GM12878 (cell line): ENCODE results near the gene PRKCE. TPM values are rescaled to one million over a fixed set of nuclear protein-coding genes. Genes with fewer than 3 reads are reported as not detected.

Experiments
- ATAC-seq: fragments of 200-7000 bp; cut with Tn5 transposase; 3 replicates; pipeline ENCODE4 v1.9.1; 2020; ENCODE audit warnings: mild to moderate bottlenecking, moderate library complexity
- BruUV-seq: library from RNA; stranded (reverse); fragments of 400-500 nt; replicated peaks from 2 replicates; lab custom pipeline; 2021; lab: Mats Ljungman, UMichigan
- CTCF ChIA-PET: fragments of 300-600 bp; sonication (Branson Sonifier 250); formaldehyde crosslinking; extraction: SDS; loops from one replicate; lab custom pipeline; 2021; ENCODE audit warnings: inconsistent platforms; lab: Yijun Ruan, JAX
- POLR2A ChIA-PET: fragments of 350-600 bp; formaldehyde crosslinking; extraction: SDS; loops from one replicate; lab custom pipeline; 2021; ENCODE audit warnings: inconsistent platforms; lab: Charles Lee
- RAD21 ChIA-PET: fragments of 300-600 bp; sonication (Branson Sonifier 250); formaldehyde crosslinking; loops from one replicate; lab custom pipeline; 2023; ENCODE audit warnings: antibody characterized with exemption; ENCODE audit not compliant: unreplicated experiment; lab: Charles Lee
- SMC1A ChIA-PET: fragments of 300-600 bp; sonication (Branson Sonifier 250); formaldehyde crosslinking; loops from one replicate; lab custom pipeline; 2023; ENCODE audit not compliant: unreplicated experiment, uncharacterized antibody; lab: Charles Lee
- DNase-seq: peaks from one replicate; pipeline ENCODE4 v3.0.0-alpha.2; 2011; ENCODE audit warnings: low read depth, low spot score
- FAIRE-seq: peaks from 3 replicates; lab custom pipeline; 2011; peaks lifted over from hg19 to GRCh38; lab: Jason Lieb, UNC
- H2AFZ ChIP-seq: 2 replicates; pipeline ENCODE4 v1.6.0; 2011; ENCODE audit warnings: low read depth, low read length, control low read depth; ENCODE audit not compliant: control insufficient read depth
- H3K27ac ChIP-seq: 2 replicates; pipeline ENCODE4 v1.5.1; 2011; ENCODE audit warnings: control low read depth; ENCODE audit not compliant: control insufficient read depth, insufficient read depth
- H3K27me3 ChIP-seq, 2 experiments: replicated peaks in 1 of 2; 2 replicates each; pipeline versions ENCODE4 v1.6.0 to v1.6.1; 2011; ENCODE audit warnings: low read length in 1 of 2; ENCODE audit not compliant: control insufficient read depth in 2 of 2, insufficient read depth in 2 of 2
- H3K36me3 ChIP-seq, 2 experiments: 2 replicates each; pipeline ENCODE4 v1.5.1; 2011; ENCODE audit warnings: low read length in 1 of 2; ENCODE audit not compliant: control insufficient read depth in 2 of 2, insufficient read depth in 2 of 2
- H3K4me1 ChIP-seq: 2 replicates; pipeline ENCODE4 v1.6.1; 2011; ENCODE audit warnings: mild to moderate bottlenecking, low read length, moderate library complexity, mixed read lengths; ENCODE audit not compliant: control insufficient read depth, insufficient read depth
- H3K4me2 ChIP-seq: 2 replicates; pipeline ENCODE4 v1.6.0; 2011; ENCODE audit warnings: control low read depth; ENCODE audit not compliant: control insufficient read depth, insufficient read depth
- H3K4me3 ChIP-seq: fragments of 200-600 bp; sonication (generic); 2 replicates; pipeline ENCODE4 v1.5.1; 2016
- H3K79me2 ChIP-seq: 2 replicates; pipeline ENCODE4 v1.6.0; 2011; ENCODE audit warnings: low read length; ENCODE audit not compliant: control insufficient read depth, insufficient read depth
- H3K9ac ChIP-seq: 2 replicates; pipeline ENCODE4 v1.8.0; 2011; ENCODE audit warnings: low read length, control low read depth, mixed read lengths; ENCODE audit not compliant: control insufficient read depth, insufficient read depth
- H3K9me3 ChIP-seq: replicated peaks from 3 replicates; pipeline ENCODE4 v1.5.1; 2011; ENCODE audit warnings: mild to moderate bottlenecking, low read length; ENCODE audit not compliant: control insufficient read depth, insufficient read depth
- H4K20me1 ChIP-seq: 2 replicates; pipeline ENCODE4 v1.6.0; 2011; ENCODE audit not compliant: control insufficient read depth, insufficient read depth
- PAX5 ChIP-seq: IDR thresholded peaks from 2 replicates; pipeline ENCODE4 v1.6.1; 2011; ENCODE audit warnings: low read depth, low read length, borderline replicate concordance
- SIN3A ChIP-seq: IDR thresholded peaks from 2 replicates; pipeline ENCODE4 v1.6.1; 2012; ENCODE audit warnings: low read depth, low read length, improper control_type of control experiment
- TAF1 ChIP-seq: IDR thresholded peaks from 2 replicates; pipeline ENCODE4 v1.6.1; 2011; ENCODE audit warnings: mild to moderate bottlenecking, low read depth, low read length, borderline replicate concordance
- WGBS: methylation state at CpG from one replicate; pipeline ENCODE4 v1.1.6; 2016; ENCODE audit warnings: low lambda C conversion rate; ENCODE audit not compliant: insufficient replicate concordance, insufficient coverage; ENCODE audit errors: missing lambda C conversion rate; 5-methylcytosine and 5-hydroxymethylcytosine counted together
- in situ Hi-C: fragments of 300-500 bp; cut with MboI; formaldehyde crosslinking; loops from 9 replicates; pipeline ENCODE4 v1.14.3; 2018; ENCODE audit warnings: mixed read lengths
- intact Hi-C: fragments of 100-400 bp; cut with micrococcal nuclease; formaldehyde crosslinking; loops from one replicate; pipeline ENCODE4 v1.14.2; 2022; ENCODE audit not compliant: unreplicated experiment
- polyA plus RNA-seq, 11 experiments: library from polyadenylated mRNA; depleted of rRNA in 4 of 11; unstranded in 6 of 11; stranded (reverse) in 5 of 11; fragments of >200 nt; fragmentation: Nextera tagmentation in 4 of 11; fragmentation: Illumina TruSeq in 1 of 11; extraction: Ambion mirVana in 4 of 11; extraction: Trizol in 1 of 11; gene quantifications; 1 replicate in 1 of 11; 2 replicates in 10 of 11; pipeline versions ENCODE4 v1.2.1 to v1.2.3, GENCODE V29; 2011 to 2016; ENCODE audit warnings: inconsistent platforms in 2 of 11, missing spikeins in 2 of 11, low read depth in 1 of 11
- total RNA-seq, 4 experiments: library from RNA; depleted of rRNA in 3 of 4; stranded (reverse); fragments of >200 nt in 3 of 4; fragmentation: Illumina TruSeq in 1 of 4; extraction: Trizol in 1 of 4; gene quantifications; 2 replicates each; pipeline versions ENCODE4 v1.2.1 to v1.2.3, GENCODE V29; 2013 to 2021
- TF ChIP-seq, protein P1 (sequence below): IDR thresholded peaks from 2 replicates; pipeline ENCODE4 v1.6.1; 2012; ENCODE audit warnings: improper control_type of control experiment, low read depth, low read length; ENCODE audit not compliant: insufficient replicate concordance
- TF ChIP-seq, protein P2 (sequence below): fragments of 450-650 bp; IDR thresholded peaks from 2 replicates; pipeline ENCODE4 v1.6.1; 2016; ENCODE audit warnings: mild to moderate bottlenecking
- TF ChIP-seq, protein P3 (sequence below): IDR thresholded peaks from 2 replicates; pipeline ENCODE4 v1.6.1; 2011; ENCODE audit warnings: borderline replicate concordance, low read depth, mild to moderate bottlenecking, moderate library complexity, mixed read lengths, low read length; ENCODE audit not compliant: insufficient read depth; ENCODE audit errors: extremely low read length
- TF ChIP-seq, protein P4 (sequence below): IDR thresholded peaks from 2 replicates; pipeline ENCODE4 v1.6.1; 2012; ENCODE audit warnings: low read depth, low read length, improper control_type of control experiment

The PRKCE gene
- total and polyA plus RNA-seq, 10 of the 15 experiments (the other 5 are each of a cell fraction or from before 2014, with no cell fraction given) = 2.6 to 28.2 (median 11.3) TPM

DNA sequence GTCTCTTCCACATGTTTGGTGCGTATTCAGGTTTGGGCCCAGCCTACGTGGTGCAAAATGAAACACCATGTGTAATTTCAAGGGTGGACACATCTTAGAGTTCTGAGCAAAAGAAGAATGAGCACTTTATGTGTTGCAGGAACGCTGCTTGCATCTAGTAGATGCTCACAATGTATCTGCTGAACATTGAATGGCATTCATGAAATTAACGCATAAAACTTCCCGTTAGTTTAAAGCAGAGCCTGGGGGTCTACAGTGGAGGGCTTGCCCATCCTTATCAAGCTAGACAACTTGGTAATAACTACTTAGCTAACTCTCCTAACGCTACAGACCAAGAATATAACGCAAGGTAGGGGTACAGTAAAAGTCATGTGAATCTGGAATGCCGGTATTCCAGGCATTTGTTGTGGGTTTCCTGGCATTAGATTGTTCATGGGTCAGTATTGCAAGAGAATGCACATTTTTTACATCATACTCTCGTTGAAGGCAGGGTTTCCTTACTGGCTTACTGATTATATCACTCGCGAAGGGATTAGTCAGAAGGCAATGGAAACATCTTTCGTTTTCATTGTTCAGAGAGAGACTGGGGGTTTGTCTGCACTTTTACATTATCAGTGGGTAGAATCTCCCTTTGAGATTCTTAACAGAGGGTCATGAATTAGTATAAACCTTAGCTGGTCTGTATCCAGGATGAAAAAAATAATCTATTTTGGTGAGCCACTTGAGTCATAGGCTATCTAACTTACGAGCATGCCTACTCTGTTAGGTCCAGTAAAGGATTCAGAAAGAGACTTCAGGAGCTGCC, 416.2 kb downstream of the PRKCE start:
- Histone ChIP-seq H3K9ac (no peak overlapping the region), H4K20me1 (no peaks in the 10 kb centered on the region), H3K4me1 (no peaks in the 10 kb centered on the region), H2AFZ (no peak overlapping the region), H3K79me2 (no peaks in the 10 kb centered on the region), H3K9me3 (no peaks in the 10 kb centered on the region), H3K27ac (no peak overlapping the region), H3K4me3 (no peak overlapping the region), H3K36me3 (no peaks in the 10 kb centered on the region; a peak in 1 of 4 replicates), H3K27me3 (no peaks in the 10 kb centered on the region), H3K4me2 (no peak overlapping the region)
- CTCF ChIA-PET = interaction anchor here (0.9 to 1.5 kb wide), 2 partner anchors 13 to 578 kb away, joined by 3 read pairs; no protein-coding TSS in a partner anchor
- no peak for DNase-seq
- in situ Hi-C loops = no loop called here
- WGBS = 46% methylated on average over 13 of the region's 13 CpGs
- peak; percentile 53 for ATAC-seq
- POLR2A ChIA-PET = no interaction called here
- no peak for FAIRE-seq
- no TSS peak for BruUV-seq
- intact Hi-C loops = loop anchor here (10.0 kb wide), 1 partner anchor 587 kb away; no protein-coding TSS in a partner anchor
- SMC1A ChIA-PET = interaction anchor here (1.0 to 1.6 kb wide), 2 partner anchors 11 to 12 kb away, joined by 3 to 5 read pairs; no protein-coding TSS in a partner anchor
- RAD21 ChIA-PET = interaction anchor here (1.0 kb wide), 1 partner anchor 126 kb away, joined by 3 read pairs; no protein-coding TSS in a partner anchor
- TF ChIP-seq, protein P1, sequence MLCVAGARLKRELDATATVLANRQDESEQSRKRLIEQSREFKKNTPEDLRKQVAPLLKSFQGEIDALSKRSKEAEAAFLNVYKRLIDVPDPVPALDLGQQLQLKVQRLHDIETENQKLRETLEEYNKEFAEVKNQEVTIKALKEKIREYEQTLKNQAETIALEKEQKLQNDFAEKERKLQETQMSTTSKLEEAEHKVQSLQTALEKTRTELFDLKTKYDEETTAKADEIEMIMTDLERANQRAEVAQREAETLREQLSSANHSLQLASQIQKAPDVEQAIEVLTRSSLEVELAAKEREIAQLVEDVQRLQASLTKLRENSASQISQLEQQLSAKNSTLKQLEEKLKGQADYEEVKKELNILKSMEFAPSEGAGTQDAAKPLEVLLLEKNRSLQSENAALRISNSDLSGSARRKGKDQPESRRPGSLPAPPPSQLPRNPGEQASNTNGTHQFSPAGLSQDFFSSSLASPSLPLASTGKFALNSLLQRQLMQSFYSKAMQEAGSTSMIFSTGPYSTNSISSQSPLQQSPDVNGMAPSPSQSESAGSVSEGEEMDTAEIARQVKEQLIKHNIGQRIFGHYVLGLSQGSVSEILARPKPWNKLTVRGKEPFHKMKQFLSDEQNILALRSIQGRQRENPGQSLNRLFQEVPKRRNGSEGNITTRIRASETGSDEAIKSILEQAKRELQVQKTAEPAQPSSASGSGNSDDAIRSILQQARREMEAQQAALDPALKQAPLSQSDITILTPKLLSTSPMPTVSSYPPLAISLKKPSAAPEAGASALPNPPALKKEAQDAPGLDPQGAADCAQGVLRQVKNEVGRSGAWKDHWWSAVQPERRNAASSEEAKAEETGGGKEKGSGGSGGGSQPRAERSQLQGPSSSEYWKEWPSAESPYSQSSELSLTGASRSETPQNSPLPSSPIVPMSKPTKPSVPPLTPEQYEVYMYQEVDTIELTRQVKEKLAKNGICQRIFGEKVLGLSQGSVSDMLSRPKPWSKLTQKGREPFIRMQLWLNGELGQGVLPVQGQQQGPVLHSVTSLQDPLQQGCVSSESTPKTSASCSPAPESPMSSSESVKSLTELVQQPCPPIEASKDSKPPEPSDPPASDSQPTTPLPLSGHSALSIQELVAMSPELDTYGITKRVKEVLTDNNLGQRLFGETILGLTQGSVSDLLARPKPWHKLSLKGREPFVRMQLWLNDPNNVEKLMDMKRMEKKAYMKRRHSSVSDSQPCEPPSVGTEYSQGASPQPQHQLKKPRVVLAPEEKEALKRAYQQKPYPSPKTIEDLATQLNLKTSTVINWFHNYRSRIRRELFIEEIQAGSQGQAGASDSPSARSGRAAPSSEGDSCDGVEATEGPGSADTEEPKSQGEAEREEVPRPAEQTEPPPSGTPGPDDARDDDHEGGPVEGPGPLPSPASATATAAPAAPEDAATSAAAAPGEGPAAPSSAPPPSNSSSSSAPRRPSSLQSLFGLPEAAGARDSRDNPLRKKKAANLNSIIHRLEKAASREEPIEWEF = no peak
- TF ChIP-seq TAF1 (no peak), SIN3A (no peak), PAX5 (no peak)
- TF ChIP-seq, protein P2, sequence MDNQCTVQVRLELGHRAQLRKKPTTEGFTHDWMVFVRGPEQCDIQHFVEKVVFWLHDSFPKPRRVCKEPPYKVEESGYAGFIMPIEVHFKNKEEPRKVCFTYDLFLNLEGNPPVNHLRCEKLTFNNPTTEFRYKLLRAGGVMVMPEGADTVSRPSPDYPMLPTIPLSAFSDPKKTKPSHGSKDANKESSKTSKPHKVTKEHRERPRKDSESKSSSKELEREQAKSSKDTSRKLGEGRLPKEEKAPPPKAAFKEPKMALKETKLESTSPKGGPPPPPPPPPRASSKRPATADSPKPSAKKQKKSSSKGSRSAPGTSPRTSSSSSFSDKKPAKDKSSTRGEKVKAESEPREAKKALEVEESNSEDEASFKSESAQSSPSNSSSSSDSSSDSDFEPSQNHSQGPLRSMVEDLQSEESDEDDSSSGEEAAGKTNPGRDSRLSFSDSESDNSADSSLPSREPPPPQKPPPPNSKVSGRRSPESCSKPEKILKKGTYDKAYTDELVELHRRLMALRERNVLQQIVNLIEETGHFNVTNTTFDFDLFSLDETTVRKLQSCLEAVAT = no peak
- TF ChIP-seq, protein P3, sequence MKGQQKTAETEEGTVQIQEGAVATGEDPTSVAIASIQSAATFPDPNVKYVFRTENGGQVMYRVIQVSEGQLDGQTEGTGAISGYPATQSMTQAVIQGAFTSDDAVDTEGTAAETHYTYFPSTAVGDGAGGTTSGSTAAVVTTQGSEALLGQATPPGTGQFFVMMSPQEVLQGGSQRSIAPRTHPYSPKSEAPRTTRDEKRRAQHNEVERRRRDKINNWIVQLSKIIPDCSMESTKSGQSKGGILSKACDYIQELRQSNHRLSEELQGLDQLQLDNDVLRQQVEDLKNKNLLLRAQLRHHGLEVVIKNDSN = no peak
- TF ChIP-seq, protein P4, sequence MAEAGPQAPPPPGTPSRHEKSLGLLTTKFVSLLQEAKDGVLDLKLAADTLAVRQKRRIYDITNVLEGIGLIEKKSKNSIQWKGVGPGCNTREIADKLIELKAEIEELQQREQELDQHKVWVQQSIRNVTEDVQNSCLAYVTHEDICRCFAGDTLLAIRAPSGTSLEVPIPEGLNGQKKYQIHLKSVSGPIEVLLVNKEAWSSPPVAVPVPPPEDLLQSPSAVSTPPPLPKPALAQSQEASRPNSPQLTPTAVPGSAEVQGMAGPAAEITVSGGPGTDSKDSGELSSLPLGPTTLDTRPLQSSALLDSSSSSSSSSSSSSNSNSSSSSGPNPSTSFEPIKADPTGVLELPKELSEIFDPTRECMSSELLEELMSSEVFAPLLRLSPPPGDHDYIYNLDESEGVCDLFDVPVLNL = no peak
